VCaP (cell line): ENCODE data around the gene SEMA7A.

ENCODE experiments used
- H3K27ac ChIP-seq: fragments of 450-650 bp; 2 replicates; pipeline ENCODE4 v1.5.1; 2017
- CTCF ChIP-seq: fragments of 450-650 bp; conservative IDR thresholded peaks from 2 replicates; pipeline ENCODE4 v1.5.1; 2017; ENCODE audit warnings: mild to moderate bottlenecking, moderate library complexity

The SEMA7A gene

GRCh38 chr15:74414603-74415338 lies 19.0 kb downstream of the SEMA7A start:
- no peak overlapping the region for H3K27ac ChIP-seq
- no peak for TF ChIP-seq CTCF

- no peak overlapping the region for H3K27ac ChIP-seq
- no peak for TF ChIP-seq CTCF
Observed at GRCh38 chr15:74414081-74414580, 19.6 kb downstream of the SEMA7A start.

GRCh38 chr15:74413350-74414080 lies 20.2 kb downstream of the SEMA7A start:
- H3K27ac ChIP-seq: no peak overlapping the region
- TF ChIP-seq CTCF: no peak

- no peak for TF ChIP-seq CTCF
- no peak overlapping the region for H3K27ac ChIP-seq
Observed at GRCh38 chr15:74412159-74412558, 21.6 kb downstream of the SEMA7A start.

GRCh38 chr15:74411686-74412085 lies 22.1 kb downstream of the SEMA7A start:
- TF ChIP-seq CTCF: no peak
- no peak overlapping the region for H3K27ac ChIP-seq

- H3K27ac ChIP-seq: no peak overlapping the region
- no peak for TF ChIP-seq CTCF
Observed at GRCh38 chr15:74410502-74410901, 23.3 kb downstream of the SEMA7A start.

- no peak overlapping the region for H3K27ac ChIP-seq
- no peak for TF ChIP-seq CTCF
Observed at GRCh38 chr15:74409225-74409624, 24.5 kb downstream of the SEMA7A start.
